Activated CD8-positive, alpha-beta T cell treated with anti-CD3 and anti-CD28 coated beads, Interleukin-2, amount 10 ng/mL, durations not matched to agents 7 days and 5 days (primary cell): ENCODE results near the gene LRRC39. TPM values are rescaled to one million over a fixed set of nuclear protein-coding genes. Genes with fewer than 3 reads are reported as not detected.

ENCODE experiments used
- ATAC-seq: fragments of 150-1000 bp; cut with Tn5 transposase; one replicate; pipeline ENCODE4 v1.10.0; 2021; ENCODE audit warnings: moderate library complexity
- CTCF ChIA-PET: fragments of 350-600 bp; sonication (Branson Sonifier 250); formaldehyde crosslinking; loops from one replicate; lab custom pipeline; 2021; ENCODE audit warnings: antibody characterized with exemption; lab: Charles Lee
- POLR2A ChIA-PET: fragments of 350-600 bp; sonication (Branson Sonifier 250); formaldehyde crosslinking; loops from one replicate; lab custom pipeline; 2021; ENCODE audit warnings: antibody characterized with exemption; lab: Charles Lee
- DNase-seq: peaks from one replicate; pipeline ENCODE4 v3.0.0-alpha.2; 2020
- H3K27ac Mint-ChIP-seq: one replicate; pipeline ENCODE4 v1.8.0; 2021; ENCODE audit warnings: mild to moderate bottlenecking, mixed read lengths
- H3K27me3 Mint-ChIP-seq: one replicate; pipeline ENCODE4 v1.8.0; 2021; ENCODE audit warnings: low read depth, mixed read lengths
- H3K36me3 Mint-ChIP-seq: one replicate; pipeline ENCODE4 v1.8.0; 2021; ENCODE audit warnings: low read depth, mixed read lengths
- H3K4me1 Mint-ChIP-seq: one replicate; pipeline ENCODE4 v1.8.0; 2021; ENCODE audit warnings: low read depth, mixed read lengths
- H3K4me3 Mint-ChIP-seq: one replicate; pipeline ENCODE4 v1.8.0; 2021; ENCODE audit warnings: mild to moderate bottlenecking, mixed read lengths
- H3K9me3 Mint-ChIP-seq: one replicate; pipeline ENCODE4 v1.8.0; 2022; ENCODE audit warnings: mixed read lengths; ENCODE audit not compliant: insufficient read depth
- total RNA-seq, 2 experiments: library from RNA; stranded (reverse); gene quantifications; one replicate each; pipeline ENCODE4 v1.2.3, GENCODE V29; 2021

LRRC39 gene
- total RNA-seq, 2 experiments from 2014 or later, result 0.45 to 0.52 TPM

DNA sequence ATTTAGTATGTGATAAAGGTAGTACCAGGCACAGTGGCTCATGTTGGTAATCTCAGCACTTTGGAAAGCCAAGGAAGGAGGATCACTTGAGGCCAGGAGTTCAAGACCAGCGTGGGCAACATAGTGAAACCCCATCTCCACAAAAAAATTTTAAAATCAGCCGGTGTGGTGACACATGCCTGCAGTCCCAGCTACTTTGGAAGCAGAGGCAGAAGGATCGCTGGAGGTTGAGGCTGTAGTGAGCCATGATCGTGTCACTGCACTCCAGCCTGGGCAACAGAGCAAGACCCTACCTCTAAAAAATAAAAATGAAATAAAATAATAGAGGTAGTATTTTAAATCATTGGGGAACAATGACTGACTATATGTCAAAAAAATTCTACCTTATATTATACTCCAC, 62.5 kb downstream of the LRRC39 start:
- Mint-ChIP-seq H3K9me3 (no peaks in the 10 kb centered on the region), H3K4me3 (no peak overlapping the region), H3K27me3 (no peaks in the 10 kb centered on the region), H3K27ac (no peak overlapping the region), H3K36me3 (peaks cover 33% of the 10 kb centered on the region), H3K4me1 (no peaks in the 10 kb centered on the region)
- DNase-seq, result no peak
- CTCF ChIA-PET, result no interaction called here
- ATAC-seq, result no peak
- POLR2A ChIA-PET, result no interaction called here

DNA sequence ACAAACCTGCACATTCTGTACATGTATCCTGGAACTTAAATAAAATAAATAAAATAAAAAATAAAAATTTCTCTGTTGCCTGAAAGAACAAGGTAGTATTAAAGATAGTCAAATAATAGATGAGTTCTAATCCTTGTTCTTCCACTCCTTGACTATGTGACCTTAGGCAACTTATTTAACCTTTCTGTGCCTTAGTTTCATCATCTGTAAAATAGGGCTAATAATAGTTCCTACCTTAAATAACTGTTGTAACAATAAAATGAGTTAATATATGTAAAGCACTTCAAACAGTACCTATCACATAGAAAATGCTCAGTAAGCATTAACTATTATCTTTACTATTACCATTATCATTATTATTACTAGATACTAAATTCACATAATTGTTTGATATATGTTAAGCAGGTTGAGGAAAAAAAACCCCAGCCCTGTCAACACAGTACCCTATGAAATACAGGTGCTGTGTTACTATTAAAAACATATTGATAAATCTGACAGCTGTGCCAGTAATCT, 68.4 kb downstream of the LRRC39 start:
- Mint-ChIP-seq H3K4me3 (no peak overlapping the region), H3K27ac (no peak overlapping the region), H3K27me3 (no peaks in the 10 kb centered on the region), H3K9me3 (no peaks in the 10 kb centered on the region), H3K36me3 (peaks cover 26% of the 10 kb centered on the region), H3K4me1 (peaks cover 5% of the 10 kb centered on the region)
- DNase-seq, result no peak
- ATAC-seq, result no peak
- POLR2A ChIA-PET, result no interaction called here
- CTCF ChIA-PET, result interaction anchor here (1.3 kb wide), 1 partner anchor 759 kb away, joined by 4 read pairs; no protein-coding TSS in a partner anchor

DNA sequence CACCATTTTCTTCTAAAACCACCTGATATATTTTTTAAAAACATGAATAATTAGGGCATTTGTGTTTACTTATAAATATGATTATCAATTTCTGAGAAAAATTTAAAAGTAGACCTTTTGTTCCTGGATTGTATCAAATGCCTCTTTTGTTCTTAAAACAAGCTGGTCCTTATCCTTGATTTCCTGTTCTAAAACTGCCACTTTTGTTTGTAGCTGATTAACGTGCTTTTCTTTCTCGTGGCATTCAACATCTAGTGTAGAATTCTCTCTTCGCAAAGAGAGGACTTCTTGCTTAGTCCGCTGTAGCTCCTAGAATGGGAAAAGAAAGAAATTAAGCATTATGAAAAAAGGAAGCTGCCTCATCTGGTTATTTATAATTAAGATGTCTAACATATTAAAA, 70.4 kb downstream of the LRRC39 start:
- H3K4me3 Mint-ChIP-seq, result no peak overlapping the region
- H3K36me3 Mint-ChIP-seq, result peaks cover 33% of the 10 kb centered on the region
- CTCF ChIA-PET, result interaction anchor here (0.7 kb wide), 1 partner anchor 20 kb away, joined by 3 read pairs; no protein-coding TSS in a partner anchor
- DNase-seq (no peak), ATAC-seq (no peak)
- POLR2A ChIA-PET, result no interaction called here
- no peaks in the 10 kb centered on the region for H3K27me3 Mint-ChIP-seq
- peaks cover 5% of the 10 kb centered on the region for H3K4me1 Mint-ChIP-seq
- no peak overlapping the region for H3K27ac Mint-ChIP-seq
- no peaks in the 10 kb centered on the region for H3K9me3 Mint-ChIP-seq

DNA sequence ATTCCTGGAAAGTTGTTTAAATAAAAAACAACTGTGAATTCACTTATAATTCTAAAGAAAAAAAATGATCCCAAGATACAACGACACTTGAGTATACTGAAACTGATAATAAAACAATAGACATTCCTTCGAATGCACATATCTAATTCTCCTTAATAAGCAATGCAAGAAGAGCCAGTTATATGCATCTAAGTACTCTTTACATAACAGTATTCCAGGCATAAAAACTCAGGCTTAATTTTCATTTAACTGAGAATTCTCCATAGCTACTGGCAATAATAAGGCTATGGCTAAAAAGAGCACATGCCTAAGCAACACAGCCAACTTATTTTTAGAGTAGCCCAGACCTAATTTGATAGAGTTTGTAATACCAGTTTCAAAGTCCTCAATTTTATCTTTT, 76.5 kb downstream of the LRRC39 start:
- Mint-ChIP-seq H3K36me3 (peaks cover 56% of the 10 kb centered on the region), H3K4me3 (no peak overlapping the region), H3K9me3 (no peaks in the 10 kb centered on the region), H3K27ac (no peak overlapping the region), H3K4me1 (no peaks in the 10 kb centered on the region), H3K27me3 (no peaks in the 10 kb centered on the region)
- POLR2A ChIA-PET, result no interaction called here
- CTCF ChIA-PET, result no interaction called here
- ATAC-seq, result no peak
- no peak for DNase-seq

DNA sequence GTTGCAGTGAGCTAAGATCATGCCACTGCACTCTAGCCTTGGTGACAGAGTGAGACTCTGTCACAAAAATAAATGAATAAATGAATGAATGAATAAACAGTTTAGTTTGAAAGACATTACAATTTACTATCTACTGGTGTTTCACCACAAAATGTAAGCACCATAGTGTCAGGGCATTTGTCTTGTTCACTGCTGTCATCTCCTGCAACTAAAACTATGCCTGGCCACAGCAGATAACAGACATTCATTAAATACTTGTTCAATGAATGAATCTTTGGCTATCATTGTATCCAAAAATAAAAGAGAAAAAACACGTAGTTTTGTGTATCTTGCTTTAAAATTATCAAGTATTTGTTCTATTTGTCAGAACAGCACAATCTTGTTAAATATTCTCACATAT, 77.9 kb downstream of the LRRC39 start:
- Mint-ChIP-seq H3K9me3 (no peaks in the 10 kb centered on the region), H3K36me3 (peaks cover 59% of the 10 kb centered on the region), H3K27ac (no peak overlapping the region), H3K27me3 (no peaks in the 10 kb centered on the region), H3K4me1 (no peaks in the 10 kb centered on the region), H3K4me3 (no peak overlapping the region)
- no peak for ATAC-seq
- POLR2A ChIA-PET, result no interaction called here
- no peak for DNase-seq
- CTCF ChIA-PET, result no interaction called here

Other genes with a start within 250 kb of the LRRC39 start
- gene SLC35A3, start 208.3 kb downstream of the LRRC39 start, total RNA-seq, result 10 to 100 TPM; 18.3 to 18.8 TPM
- 10 to 100 TPM; 16.4 to 17.7 TPM for gene SASS6, start 45.3 kb downstream of the LRRC39 start, total RNA-seq
- gene TRMT13, start 45.1 kb downstream of the LRRC39 start, total RNA-seq, result 10 to 100 TPM; 17.0 to 17.4 TPM
- gene DBT, start 71.6 kb upstream of the LRRC39 start, total RNA-seq, result 10 to 100 TPM in 1 of 2 experiments, 1 to 10 TPM in 1; 10.0 to 11.2 TPM
- gene RTCA, start 88.0 kb upstream of the LRRC39 start, total RNA-seq, result 10 to 100 TPM; 51.6 to 51.7 TPM
- gene CDC14A, start 174.2 kb upstream of the LRRC39 start, total RNA-seq, result 10 to 100 TPM; 24.9 to 26.7 TPM